DMS53 (cell line): Measurements from ENCODE around the gene NKIRAS1.
"Not testable (repeated sequence)": the region's sequence is repeated elsewhere in the genome, so short reads cannot be mapped to it uniquely, and the experiment has no call there.

Experiments used
- DNase-seq: peaks from one replicate; lab custom pipeline; 2025; lab: John Stamatoyannopoulos, UW

NKIRAS1 gene

DNA sequence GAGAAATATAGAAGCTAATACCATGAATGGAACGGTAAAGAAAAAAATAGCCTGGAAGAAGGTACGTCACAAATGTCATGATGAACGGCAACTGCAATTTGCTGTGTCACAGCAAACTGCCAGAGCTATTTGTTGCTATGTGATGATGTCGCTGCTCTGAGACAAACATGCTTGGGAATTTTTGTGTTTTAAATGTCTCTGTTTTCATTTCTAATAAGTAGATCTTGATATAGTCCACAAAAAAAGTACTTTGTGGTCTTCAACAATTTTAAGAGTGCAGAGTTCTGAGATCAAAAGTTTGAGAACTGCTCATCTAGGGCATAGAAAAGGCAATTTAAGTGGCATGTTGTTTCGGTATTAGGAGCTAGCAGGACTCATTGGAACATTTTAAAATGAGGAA is 24.0 kb upstream of the NKIRAS1 start:
- DNase-seq = peak; percentile 1

DNA sequence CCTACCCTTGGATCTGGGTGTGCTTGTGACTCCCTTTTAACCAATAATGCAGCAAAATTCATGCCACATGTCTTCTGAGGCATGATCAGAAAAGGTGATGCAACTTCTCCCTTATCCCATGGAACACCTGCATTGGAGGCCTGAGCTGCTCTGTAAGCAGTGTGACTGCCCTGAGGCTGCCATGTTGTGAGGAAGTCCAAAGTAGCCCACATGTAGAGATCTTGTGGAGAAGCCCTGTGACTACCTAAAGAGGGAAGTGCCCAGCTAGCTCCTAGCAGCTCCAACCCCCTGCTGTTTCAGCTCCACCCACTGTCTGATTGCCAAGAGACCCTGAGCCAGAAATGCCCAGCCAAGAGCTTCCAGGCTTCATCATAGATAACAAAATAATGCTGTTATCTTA is 21.9 kb upstream of the NKIRAS1 start:
- DNase-seq = no peak

DNA sequence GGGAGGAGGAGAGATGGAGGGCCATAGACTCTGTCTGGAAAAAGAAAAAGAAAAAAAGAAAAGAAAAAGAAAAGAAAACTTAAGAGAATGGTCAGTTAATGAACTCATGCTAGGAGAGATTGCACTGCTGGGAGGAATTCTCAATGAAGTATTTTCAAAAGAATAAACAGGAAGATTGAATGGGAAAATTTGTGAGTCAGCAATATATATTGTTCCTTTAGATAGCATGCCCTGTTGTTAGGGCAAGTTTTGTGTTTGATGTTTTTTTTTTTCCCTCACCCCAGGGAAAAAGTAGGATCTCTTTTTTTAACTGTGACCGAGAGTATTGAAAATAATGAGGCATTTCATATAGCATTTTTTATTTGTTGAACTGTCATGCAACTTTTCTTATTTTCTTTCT is 20.5 kb upstream of the NKIRAS1 start:
- no peak for DNase-seq

DNA sequence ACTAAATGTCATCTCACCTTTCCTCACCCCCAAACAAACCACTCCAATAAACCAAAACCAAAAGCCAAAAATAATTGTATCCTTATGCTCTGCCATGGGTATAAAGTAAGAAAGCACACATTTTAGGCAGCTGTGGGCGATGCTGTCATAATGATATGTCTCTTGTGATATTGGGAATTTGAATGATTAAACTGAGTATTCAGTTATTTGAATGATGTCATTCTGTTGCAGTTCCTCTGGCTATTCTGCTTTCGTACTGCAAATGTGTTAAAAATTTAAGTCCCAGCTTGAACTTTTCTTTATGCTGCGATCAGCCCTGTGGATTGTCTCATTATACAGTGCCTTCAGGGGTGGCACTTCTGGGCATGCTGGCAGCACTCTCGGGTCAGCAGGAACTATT is 17.5 kb upstream of the NKIRAS1 start:
- no peak for DNase-seq

DNA sequence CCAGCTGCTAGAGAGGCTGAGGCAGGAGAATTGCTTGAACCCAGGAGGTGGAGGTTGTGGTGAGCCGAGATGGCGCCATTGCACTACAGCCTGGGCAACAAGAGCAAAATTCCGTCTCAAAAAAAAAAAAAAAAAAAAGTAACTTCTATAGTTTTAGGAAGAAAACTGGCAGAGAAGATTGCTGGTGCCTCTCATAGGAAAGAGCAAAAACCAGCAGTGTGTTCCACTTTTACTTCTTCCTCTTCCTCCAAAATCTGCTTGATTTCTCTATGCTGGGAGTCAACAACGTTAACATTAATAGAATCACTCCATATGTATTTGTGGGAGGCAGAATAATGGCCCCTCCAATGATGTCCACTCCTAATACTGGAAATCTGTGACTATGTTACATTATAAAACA is 15.8 kb upstream of the NKIRAS1 start:
- no peak for DNase-seq

DNA sequence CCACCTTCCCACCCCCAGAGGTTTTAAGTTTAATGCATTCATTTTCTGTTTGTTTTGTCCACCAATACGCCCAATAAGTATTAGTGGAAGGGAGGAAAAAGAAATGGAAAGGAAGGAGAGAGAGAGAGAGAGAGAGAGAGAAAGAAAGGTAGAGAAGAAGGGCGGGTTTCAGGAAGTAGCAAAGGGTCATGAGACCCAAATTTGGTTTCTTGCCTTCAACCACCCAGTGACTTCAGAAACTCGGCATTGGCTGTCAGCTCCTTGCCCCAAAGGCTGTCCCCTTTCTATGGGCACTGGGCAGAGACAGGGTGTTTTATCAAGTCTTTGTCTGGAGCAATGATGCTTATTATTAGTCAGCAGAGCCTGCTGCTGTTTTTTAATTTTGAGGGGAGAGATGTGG is 14.8 kb upstream of the NKIRAS1 start:
- no peak for DNase-seq

DNA sequence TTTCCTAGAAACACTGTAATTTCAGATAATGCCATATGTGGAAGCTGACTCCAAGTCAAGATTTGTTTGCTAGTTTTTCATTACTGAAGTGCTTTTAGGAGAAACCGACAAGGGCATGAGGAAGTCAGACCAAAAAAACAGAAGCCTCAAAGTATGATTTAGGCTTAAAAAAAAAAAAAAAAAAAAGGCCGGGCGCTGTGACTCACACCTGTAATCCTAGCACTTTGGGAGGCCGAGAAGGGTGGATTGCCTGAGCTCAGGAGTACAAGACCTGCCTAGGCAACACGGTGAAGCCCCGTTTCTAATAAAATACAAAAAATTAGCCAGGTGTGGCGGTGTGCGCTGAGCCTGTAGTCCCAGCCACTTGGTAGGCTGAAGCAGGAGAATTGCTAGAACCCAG is 11.7 kb upstream of the NKIRAS1 start:
- peak; percentile 56 for DNase-seq

DNA sequence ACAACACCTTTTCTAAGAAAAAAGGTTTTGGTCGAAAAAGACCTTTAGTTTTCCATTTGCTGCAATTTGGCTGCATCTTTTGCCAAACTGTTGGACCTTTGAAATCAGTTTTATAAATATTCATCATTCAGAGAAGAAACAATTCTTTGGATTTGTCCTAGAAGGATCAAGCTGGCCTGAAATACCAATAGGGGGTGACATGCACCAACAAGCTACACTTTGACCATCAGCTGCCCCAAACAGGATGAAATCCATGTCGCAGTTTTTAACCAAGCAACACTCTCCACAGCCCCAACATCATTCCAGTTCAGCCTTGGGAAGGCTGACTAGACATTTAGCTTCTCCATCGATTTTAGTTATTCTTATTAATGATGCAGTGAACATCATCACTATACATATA is 9.9 kb upstream of the NKIRAS1 start:
- DNase-seq = no peak

DNA sequence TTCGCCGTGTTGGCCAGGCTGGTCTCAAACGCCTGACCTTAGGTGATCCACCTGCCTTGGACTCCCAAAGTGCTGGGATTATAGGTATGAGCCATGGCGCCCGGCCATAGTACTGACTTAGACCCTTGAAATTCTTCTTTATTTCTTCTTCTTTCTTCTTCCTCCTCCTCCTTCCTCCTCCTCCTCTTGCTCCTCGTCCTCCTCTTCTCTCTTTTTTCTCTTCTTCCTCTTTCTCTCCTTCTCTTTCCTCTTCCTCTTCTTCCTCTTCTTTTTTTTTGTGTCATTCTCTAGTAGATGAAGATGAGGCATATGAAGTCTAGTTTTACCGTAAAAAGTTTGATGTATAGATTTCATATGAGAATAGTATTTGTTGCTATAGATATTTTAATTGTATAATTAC is 9.5 kb upstream of the NKIRAS1 start:
- DNase-seq = no peak

DNA sequence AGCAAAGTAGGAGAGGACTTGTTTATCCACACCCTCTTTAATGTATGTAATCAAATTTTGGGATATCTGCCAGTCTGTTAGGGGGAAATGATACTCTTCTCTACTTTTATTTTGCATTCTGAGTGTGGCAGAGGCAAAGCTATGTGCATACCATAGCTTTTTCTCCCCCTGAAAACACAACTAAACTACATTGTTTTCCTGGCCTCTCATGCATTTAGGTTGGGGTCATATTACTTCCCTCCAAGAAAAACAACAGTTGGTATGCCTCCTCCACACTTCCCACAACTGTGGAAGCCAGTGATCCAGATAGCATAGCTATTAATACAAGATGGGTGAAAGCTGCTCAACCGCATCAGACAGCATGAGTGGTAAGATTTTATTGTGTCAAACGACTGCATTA is 7.0 kb upstream of the NKIRAS1 start:
- no peak for DNase-seq

DNA sequence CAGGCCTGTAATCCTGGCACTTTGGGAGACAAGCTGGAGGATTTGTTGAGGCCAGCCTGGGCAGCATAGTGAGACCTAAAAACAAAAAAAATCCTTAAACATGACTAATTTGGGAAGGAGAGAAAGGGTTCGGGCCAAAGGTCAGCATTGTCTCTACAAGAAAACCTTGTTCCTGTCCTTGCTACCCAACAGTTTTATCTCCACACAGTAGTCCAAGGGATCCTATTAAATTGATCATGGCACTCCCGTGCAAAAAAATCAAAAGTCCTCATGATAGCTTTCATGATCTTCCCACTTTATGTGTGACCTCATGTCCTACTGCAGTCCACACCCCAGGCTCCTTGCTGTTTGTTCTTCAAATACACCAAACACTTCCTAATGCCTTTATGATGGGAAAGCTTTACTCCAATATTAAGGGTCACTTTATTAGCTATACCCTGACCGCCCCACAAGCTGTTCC is 4.3 kb upstream of the NKIRAS1 start:
- DNase-seq = peak; percentile 19

DNA sequence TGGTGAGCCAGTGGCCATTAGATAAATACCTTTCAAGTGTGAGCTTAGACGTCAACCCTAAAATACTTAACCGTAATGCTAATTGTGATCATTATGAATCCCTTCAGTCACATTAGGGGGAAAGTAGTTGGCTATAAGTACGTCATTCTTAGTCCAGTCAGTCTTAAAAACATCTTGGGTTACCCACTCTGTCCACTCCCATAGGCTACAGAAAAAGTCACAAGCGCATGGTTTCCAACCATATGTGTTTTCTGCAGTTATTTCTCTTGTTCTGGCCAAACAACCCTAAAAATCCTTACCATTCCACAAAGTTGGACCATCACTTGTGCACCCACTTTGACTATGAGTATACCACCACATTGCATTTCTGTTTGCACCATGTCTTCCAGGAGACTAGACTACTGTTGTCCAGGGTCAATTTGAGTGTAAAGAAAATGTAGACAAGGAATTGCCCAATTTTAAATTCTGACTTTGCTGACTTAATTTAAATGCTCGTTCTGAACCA is 3.4 kb upstream of the NKIRAS1 start:
- DNase-seq = no peak

DNA sequence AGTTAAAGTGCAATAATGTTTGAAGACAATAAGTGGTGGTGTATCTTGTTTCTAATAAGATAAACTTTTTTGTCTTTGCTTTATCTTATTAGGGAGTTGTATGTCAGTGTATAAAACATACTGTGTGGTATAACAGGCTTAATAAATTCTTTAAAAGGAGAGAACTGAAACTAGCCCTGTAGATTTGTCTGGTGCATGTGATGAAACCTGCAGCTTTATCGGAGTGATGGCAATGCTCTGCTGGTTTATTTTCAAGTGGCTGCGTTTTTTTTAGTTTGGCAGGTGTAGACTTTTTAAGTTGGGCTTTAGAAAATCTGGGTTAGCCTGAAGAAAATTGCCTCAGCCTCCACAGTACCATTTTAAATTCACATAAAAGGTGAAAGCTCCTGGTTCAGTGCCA is 2.8 kb upstream of the NKIRAS1 start:
- peak; percentile 1 for DNase-seq

DNA sequence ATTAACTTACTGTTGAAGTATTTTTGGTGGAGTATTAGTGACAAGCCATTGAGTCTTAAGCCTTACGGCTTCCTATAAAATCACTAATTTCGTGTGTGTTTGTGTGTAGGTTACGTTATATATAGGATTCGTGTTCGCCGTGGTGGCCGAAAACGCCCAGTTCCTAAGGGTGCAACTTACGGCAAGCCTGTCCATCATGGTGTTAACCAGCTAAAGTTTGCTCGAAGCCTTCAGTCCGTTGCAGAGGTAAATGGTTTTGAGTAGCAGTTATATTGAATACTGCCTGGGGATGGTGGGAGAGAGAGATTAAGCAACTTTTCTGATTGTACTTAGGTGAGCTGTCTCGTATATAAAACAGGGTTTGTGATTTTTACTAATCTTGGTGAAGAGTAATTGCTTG is 1.5 kb upstream of the NKIRAS1 start:
- not testable (repeated sequence) for DNase-seq

DNA sequence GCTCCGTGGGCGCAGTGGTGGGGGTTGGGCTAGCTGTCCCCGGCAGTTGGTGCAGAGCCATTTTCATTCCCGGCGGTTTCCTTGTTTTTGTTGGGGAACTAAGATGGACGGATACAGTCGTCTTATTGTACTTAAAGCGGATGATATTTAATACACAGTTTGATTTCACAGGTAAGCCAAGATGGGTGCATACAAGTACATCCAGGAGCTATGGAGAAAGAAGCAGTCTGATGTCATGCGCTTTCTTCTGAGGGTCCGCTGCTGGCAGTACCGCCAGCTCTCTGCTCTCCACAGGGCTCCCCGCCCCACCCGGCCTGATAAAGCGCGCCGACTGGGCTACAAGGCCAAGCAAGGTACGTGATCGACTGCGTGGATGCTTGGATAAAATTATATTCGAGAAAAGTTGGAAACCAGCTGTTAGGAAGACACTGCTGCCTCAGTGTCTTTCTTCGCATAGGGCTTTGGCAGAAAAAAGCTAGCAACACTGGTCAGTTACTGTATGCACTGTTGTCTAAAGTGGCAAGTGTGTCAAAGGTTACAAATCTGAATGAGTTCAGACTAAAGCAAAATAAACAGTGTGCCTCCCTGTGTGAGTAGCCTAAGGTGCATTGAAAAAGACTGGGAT is 1.0 kb upstream of the NKIRAS1 start:
- DNase-seq = peak; percentile 54

DNA sequence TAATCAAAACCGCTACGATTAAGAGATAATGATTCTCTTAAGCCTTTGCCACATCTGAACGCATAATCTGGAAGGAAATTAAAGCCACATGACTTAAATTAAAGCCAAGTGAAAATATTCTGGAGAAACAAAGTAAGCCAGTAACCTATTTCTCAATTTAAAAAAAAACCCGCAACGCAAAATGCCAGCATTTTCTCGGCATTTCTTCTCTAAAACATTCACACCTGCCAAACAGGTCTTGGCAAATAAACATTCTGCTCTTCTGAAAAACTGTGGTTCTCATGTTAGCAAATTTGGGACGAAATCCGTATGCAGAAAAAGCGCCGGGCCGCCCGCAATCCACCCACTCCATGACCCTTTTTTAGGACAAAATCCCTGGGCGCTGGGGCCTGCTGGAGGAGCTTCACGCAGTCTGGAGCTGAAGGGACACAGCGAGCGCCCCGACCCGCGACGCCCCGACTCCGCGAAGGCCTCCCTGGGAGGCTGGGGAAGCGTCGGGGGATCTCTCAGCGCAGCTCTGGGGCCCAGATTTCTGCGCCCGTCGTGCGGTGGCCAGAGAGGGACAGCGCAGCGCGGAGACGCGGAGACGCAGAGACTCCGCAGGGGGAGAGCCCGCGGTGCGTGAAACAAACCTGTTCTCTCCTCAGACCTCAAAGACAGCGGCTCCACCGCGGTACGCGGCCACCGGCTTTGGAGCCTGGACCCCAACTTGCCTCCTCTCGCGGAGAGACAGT is 471 bp downstream of the NKIRAS1 start:
- DNase-seq = peak; percentile 68

DNA sequence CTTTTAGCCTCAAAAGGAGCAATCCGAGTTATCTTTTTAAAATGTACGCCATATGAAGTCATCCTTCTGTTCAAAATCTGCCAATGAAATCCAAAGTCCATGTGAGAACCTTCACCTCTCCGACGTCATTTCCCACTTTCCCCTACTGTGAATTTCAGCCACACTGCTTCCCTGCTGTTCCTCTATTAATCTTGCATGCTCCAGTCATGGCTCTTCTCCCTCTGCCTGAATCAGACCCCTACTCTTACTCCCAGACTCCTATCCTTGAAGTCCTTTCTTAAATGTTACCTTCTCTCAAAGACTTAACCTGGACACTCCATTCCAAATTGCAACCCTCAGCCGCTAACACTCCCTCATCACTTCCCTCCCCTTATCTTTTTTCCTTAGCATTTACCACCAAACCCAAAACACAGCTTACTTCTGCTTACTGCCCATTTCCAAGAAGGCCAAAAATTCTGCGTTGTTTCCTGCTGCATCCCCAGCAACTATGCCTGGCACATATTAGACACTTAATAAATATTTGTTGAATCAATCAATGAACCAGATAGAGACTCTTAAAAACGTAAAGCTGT is 1.2 kb downstream of the NKIRAS1 start:
- DNase-seq = no peak

DNA sequence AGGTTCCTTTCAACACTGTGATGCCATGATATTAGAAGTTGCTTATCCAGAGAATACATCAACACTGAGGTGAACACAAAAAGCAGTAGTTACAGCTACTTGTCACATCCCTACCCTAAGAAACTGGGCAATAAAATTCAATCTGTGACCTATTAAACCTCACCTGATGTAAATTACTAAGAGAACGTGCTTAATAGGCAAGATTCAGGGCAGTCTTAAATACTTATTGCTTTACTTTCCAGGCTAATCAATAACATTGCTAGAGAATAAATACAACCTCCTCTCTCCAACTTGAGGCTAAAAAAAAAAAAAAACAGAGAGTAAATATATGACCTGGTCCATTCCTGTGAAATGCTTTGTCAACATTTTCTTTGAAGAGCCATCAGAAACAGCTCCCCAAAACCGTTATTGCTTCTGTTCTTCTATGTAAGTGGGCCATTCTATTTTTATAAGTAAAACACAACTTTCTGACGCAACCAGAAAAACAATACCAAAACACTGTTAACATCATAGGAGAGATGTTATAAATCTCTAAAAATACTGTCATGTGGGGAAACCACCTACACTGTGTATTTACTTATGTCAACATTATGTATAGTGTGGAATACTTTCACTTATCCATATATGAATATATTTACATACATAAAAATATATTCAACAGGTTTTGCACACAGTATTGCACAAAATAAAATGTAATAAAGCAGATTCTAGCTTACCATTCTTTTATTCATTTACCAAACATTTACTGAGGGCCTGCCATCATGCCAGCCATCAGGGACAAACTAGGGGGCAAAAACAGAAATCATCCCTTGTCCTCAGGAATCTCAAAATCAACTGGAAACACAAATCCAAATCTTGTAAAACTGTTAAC is 2.7 kb downstream of the NKIRAS1 start:
- peak; percentile 2 for DNase-seq

DNA sequence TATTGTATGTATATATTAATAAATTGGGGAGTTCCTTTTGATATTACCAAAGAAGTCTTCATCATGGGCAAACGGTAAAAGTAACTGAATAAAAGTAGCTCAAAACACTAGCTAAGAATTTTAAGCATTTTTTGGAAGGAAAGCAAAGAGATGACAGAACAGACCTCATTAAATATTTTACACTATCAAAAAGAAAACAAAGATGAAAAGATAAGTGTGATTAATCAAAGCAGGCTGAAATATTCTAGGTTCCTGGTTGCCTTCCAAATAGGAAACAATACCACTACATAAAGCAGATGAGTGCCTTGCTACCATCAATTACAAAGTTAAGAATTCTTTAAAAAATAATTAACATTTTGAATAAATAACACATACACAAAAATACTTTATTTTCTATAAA is 3.6 kb downstream of the NKIRAS1 start:
- no peak for DNase-seq

DNA sequence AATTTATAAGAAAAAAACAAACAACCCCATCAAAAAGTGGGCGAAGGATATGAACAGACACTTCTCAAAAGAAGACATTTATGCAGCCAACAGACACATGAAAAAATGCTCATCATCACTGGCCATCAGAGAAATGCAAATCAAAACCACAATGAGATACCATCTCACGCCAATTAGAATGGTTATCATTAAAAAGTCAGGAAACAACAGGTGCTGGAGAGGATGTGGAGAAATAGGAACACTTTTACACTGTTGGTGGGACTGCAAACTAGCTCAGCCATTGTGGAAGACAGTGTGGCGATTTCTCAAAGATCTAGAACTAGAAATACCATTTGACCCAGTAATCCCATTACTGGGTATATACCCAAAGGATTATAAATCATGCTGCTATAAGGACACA is 4.5 kb downstream of the NKIRAS1 start:
- DNase-seq = not testable (repeated sequence)

DNA sequence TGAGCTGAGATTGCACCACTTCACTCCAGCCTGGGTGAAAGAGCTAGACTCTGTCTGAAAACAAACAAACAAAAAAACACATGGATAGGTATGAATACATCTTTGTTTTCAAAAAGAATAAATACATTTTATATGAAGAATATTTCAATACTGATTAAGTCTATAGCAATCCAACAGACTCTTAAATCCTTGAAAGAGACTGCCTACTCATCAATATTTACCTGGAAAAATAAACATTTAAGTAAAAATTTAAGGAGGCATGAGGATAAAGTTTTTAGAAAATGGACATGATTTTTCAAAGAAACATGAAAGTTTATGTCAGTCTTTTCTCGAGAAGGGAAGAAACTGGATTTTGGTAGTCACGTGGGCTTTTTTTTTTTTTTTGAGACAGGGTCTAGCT is 5.4 kb downstream of the NKIRAS1 start:
- no peak for DNase-seq

DNA sequence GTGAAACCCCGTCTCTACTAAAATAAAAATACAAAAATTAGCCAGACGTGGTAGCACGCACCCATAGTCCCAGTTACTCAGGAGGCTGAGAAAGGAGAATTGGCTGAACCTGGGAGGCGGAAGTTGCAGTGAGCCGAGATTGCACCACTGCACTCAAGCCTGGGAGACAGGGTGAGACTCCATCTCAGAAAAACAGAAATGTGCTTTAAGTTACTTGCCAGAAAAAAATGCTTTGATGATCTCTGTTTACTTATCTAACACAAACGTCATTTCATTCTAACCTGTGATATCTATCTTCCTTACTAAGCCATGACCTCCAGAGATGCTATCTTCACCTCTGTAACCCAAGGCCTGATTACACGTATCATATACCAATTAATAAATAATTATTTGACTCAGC is 7.4 kb downstream of the NKIRAS1 start:
- DNase-seq = no peak
